ENCODE results near the gene TPCN2. TPM values are rescaled to one million over a fixed set of nuclear protein-coding genes. Genes with fewer than 3 reads are reported as not detected.

Gene TPCN2
- total RNA-seq, 2 donors from 2014 or later: 4.2 to 5.3 TPM

DNA sequence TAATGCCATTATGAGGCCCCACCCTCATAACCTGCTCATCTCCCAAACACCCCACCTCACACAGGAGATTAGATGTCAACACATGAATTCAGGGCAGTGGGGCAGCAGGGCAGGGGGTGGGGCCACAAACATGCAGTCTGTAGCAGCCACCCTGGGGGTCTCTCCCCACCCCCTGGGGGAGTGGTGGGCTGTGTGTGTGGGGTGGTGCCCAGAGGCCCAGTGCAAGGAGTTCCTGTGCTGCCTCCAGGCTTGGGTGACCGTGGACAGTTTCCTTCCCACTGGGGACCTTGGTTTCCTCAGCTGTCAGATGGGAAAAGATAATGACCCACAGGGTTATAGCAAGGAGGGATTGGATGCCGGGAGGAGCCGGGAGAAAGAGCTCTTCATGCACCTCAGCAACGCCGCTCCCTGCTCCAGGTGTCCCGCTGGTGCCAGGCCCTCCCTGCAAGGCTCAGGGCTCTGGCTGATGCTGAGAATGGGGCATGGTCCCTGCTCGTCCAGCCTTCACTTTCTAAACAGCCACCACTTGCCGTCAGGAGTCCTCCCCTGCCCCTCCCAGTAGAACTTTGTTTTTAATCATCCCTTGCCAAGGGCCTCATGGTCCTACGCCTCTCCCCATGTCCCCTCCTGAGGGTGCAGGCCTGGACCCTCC is 33.7 kb upstream of the TPCN2 start:
- DNase-seq (ENCODE audit: low spot score): no peak
- peaks cover 0 to 3% of the 10 kb centered on the region in 2 donors for H3K27me3 ChIP-seq
- H3K27ac ChIP-seq: peak overlapping the region; percentile 82 to 90

DNA sequence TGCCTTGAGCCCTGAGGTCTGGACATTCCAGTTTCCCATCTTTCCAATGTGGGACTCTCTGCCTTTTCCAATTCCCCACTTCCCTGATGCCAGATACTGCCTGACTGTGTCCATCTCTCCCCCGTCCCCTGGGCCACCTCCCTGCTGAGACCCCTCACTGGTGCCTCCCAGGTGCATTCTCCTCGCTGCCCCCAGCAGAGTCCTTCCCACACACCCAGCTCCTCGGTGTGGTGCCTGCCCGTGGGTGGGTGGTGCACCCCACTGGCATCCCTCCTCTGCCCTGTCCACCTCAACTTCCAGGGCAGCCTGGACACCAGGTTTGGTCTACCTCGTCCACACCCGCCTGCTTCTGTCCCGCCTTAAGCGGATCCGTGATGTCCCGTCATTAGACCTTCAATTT is 30.8 kb upstream of the TPCN2 start:
- TF ChIP-seq, protein P1, sequence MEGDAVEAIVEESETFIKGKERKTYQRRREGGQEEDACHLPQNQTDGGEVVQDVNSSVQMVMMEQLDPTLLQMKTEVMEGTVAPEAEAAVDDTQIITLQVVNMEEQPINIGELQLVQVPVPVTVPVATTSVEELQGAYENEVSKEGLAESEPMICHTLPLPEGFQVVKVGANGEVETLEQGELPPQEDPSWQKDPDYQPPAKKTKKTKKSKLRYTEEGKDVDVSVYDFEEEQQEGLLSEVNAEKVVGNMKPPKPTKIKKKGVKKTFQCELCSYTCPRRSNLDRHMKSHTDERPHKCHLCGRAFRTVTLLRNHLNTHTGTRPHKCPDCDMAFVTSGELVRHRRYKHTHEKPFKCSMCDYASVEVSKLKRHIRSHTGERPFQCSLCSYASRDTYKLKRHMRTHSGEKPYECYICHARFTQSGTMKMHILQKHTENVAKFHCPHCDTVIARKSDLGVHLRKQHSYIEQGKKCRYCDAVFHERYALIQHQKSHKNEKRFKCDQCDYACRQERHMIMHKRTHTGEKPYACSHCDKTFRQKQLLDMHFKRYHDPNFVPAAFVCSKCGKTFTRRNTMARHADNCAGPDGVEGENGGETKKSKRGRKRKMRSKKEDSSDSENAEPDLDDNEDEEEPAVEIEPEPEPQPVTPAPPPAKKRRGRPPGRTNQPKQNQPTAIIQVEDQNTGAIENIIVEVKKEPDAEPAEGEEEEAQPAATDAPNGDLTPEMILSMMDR (IDR thresholded peaks at IDR 0.05): no peak
- Histone ChIP-seq H3K27me3 (peaks cover 0 to 3% of the 10 kb centered on the region in 2 donors), H3K27ac (no peak overlapping the region), H3K4me3 (no peak overlapping the region), H3K9me3 (no peaks in the 10 kb centered on the region), H3K4me1 (peaks cover 0 to 20% of the 10 kb centered on the region in 2 donors), H3K36me3 (no peaks in the 10 kb centered on the region)
- no peak for DNase-seq (ENCODE audit: low spot score)

More for the DNA sequence above, 33.7 kb upstream of the TPCN2 start:
- H3K4me1 ChIP-seq: peaks cover 0 to 42% of the 10 kb centered on the region in 2 donors
- no peaks in the 10 kb centered on the region for H3K9me3 ChIP-seq
- no peaks in the 10 kb centered on the region for H3K36me3 ChIP-seq
- TF ChIP-seq, protein P1 (IDR thresholded peaks at IDR 0.05): no peak
- H3K4me3 ChIP-seq: no peak overlapping the region

DNA sequence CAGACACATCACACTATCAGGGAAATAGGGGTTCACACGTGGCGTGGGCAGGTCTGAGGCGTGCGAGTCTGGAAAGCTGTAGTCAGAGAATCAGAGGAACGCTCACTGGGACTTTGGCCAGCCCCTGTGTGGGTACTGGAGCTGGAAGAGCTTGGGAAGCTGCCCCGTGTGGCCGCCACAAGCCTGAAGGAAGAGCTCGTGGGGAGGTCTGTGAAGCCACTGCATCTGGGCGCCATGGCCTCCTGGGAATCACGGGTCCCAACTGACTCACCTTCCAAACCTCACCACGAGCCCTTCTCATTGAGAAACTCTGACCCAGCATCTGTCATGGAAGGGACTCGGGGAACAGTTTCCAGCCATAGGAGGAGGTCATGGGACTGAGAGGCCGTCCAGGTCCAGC is 29.8 kb upstream of the TPCN2 start:
- Histone ChIP-seq H3K36me3 (no peaks in the 10 kb centered on the region), H3K27ac (no peak overlapping the region), H3K9me3 (no peaks in the 10 kb centered on the region), H3K27me3 (no peaks in the 10 kb centered on the region), H3K4me3 (no peak overlapping the region), H3K4me1 (peaks cover 0 to 10% of the 10 kb centered on the region in 2 donors)
- TF ChIP-seq, protein P1 (IDR thresholded peaks at IDR 0.05): no peak
- no peak for DNase-seq (ENCODE audit: low spot score)

DNA sequence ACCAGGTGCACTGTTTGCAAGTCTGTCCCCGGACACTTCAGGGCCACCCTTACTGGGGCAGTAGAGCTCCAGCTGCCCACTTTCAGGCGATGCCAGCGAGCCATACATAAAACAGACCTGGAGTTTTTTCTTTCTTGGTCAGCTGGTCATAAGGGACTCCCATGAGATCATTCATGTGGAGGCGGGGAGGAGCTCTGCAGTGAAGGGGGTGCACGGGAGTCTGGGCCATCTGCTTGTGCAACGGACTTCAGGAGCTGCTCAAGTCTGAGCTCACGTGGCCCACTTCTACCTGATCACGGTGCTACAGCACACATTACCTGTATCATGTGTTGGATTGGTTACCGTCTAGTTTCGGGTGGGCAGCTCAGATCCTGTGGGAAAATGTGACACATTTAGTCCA is 26.5 kb upstream of the TPCN2 start:
- Histone ChIP-seq H3K27me3 (no peaks in the 10 kb centered on the region), H3K9me3 (no peaks in the 10 kb centered on the region), H3K36me3 (no peaks in the 10 kb centered on the region), H3K27ac (no peak overlapping the region), H3K4me3 (no peak overlapping the region), H3K4me1 (no peaks in the 10 kb centered on the region)
- DNase-seq (ENCODE audit: low spot score): no peak
- TF ChIP-seq, protein P1 (IDR thresholded peaks at IDR 0.05): no peak

DNA sequence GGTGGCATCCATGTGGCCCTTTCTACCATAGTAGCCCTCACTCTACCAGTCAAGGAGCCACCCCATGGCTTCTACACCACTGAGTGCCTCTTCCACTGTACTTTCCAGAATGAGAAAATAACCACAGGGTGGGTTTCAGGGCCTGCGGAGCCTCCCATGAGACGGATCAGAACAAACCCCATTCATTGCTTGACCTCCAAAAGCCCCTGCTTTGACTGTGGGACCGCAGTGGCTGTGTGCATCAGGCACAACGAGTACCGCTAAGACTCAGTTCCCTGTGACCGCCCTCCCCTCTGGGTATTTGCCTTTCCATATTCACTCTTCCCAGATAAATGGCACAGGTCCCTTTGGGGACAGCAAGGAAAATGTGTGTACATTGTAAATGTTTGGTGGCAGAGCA is 24.2 kb upstream of the TPCN2 start:
- Histone ChIP-seq H3K4me3 (no peak overlapping the region), H3K4me1 (no peaks in the 10 kb centered on the region), H3K27me3 (no peaks in the 10 kb centered on the region), H3K9me3 (no peaks in the 10 kb centered on the region), H3K27ac (no peak overlapping the region), H3K36me3 (no peaks in the 10 kb centered on the region)
- no peak for DNase-seq (ENCODE audit: low spot score)
- TF ChIP-seq, protein P1 (IDR thresholded peaks at IDR 0.05): no peak
